Cerebellar nuclear complex (tissue), 1 donor: ENCODE results near the gene PPP1R27.

Experiments used
- DNase-seq, 2 experiments: peaks; one replicate each; lab custom pipeline; 2025; lab: John Stamatoyannopoulos, UW

PPP1R27 gene

GRCh38 chr17:81804559-81805399 lies 30.1 kb downstream of the PPP1R27 start:
- no peak for DNase-seq

GRCh38 chr17:81803728-81804558 lies 30.9 kb downstream of the PPP1R27 start, which contains the start of gene GCGR:
TSS of gene GCGR (plus strand) at chr17:81804150. CDS start at chr17:81809019, 4,869 bp downstream.
- DNase-seq, result no peak

GRCh38 chr17:81802856-81803643 lies 31.8 kb downstream of the PPP1R27 start:
- DNase-seq, result no peak

- DNase-seq, result no peak
Observed at GRCh38 chr17:81802048-81802758, 32.6 kb downstream of the PPP1R27 start.

- DNase-seq, result no peak
Observed at GRCh38 chr17:81801327-81801726, 33.5 kb downstream of the PPP1R27 start.

GRCh38 chr17:81794509-81794908 lies 40.3 kb downstream of the PPP1R27 start:
- DNase-seq, result no peak

GRCh38 chr17:81794074-81794476 lies 40.8 kb downstream of the PPP1R27 start:
- no peak for DNase-seq

- DNase-seq, result no peak
Observed at GRCh38 chr17:81792675-81793615, 41.9 kb downstream of the PPP1R27 start.
